GM18858 (cell line): ENCODE results near the gene P2RX1.
"Not testable (repeated sequence)": the region's sequence is repeated elsewhere in the genome, so short reads cannot be mapped to it uniquely, and the experiment has no call there.

Experiments
- ATAC-seq: cut with Tn5 transposase; IDR thresholded peaks from one replicate; pipeline ENCODE4 v1.9.1; 2021; ENCODE audit not compliant: unreplicated experiment

Gene P2RX1

GRCh38 chr17:3861761-3862681 is 54.2 kb downstream of the P2RX1 start:
- ATAC-seq = no peak

- no peak for ATAC-seq
Measured at GRCh38 chr17:3860939-3861700, 55.1 kb downstream of the P2RX1 start.

GRCh38 chr17:3859940-3860339 is 56.3 kb downstream of the P2RX1 start:
- no peak for ATAC-seq

- ATAC-seq = no peak
Measured at GRCh38 chr17:3857261-3858105, 58.8 kb downstream of the P2RX1 start.

GRCh38 chr17:3854204-3854603 is 62.1 kb downstream of the P2RX1 start:
- not testable (repeated sequence) for ATAC-seq

- ATAC-seq = no peak
Measured at GRCh38 chr17:3852561-3852960, 63.7 kb downstream of the P2RX1 start.

GRCh38 chr17:3851461-3852100 is 64.7 kb downstream of the P2RX1 start:
- no peak for ATAC-seq

GRCh38 chr17:3848229-3848835 is 67.9 kb downstream of the P2RX1 start:
- no peak for ATAC-seq

GRCh38 chr17:3847165-3847670 is 69.0 kb downstream of the P2RX1 start:
- ATAC-seq = no peak
